AG08396 (cell line): ENCODE data around the gene STPG2.
"Not testable (repeated sequence)": the region's sequence is repeated elsewhere in the genome, so short reads cannot be mapped to it uniquely, and the experiment has no call there.

Experiments used
- DNase-seq: peaks from one replicate; pipeline ENCODE4 v3.0.0; 2012; ENCODE audit warnings: low spot score, mixed read lengths

STPG2 gene

DNA sequence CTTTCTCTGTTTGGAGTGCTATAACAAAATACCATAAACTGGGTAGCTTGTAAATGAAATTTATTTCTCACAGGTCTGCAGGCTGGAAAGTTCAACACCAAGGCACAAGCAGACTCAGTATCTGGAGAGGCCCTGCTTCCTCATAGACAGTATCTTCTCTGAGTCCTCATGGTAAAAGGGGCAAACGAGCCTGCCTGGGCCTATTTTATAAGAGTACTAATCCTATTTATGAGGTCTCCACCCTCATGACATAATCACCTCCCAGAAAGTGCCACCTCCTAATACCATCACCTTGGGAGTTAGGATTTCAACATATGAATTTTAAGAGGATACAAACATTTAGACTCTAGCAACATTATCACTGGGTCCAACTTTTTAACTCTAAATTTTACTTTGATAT lies 200.3 kb downstream of the STPG2 start:
- no peak for DNase-seq

DNA sequence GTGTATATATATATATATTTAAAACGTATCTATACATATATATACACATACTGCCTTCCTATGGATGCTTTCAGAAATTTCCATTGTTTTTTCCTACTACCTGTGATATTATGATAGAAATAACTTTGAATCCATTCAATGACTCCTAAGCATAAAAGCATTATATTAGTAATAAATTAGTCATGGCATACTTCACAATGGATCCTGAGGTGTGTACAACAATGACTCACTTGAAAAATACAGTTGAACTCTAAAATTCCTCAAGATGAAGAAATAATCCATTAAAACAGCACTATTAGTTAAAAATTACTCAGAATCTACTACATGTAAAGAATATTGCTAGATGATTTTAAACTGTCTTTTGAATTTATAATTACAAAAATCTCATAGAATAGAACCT lies 201.1 kb downstream of the STPG2 start:
- DNase-seq, result no peak

DNA sequence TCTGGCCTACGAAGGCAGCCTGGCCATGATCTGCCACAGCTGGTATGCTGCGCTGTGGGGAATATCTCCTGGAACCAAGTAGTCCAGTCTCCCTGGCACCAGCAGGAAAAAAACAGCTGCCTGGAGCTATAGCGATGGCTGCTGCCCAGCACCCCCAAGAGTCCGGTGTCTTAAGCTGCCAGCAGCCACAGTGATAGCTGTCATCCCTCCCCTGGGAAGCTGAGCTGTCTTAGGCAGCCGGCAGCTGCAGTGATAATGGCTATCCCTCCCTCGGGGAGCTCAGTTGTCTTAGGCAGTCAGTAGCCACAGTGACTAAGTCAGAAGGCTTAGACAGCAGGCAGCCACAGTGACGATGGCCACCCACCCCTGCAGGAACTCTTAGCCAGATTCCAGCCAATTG lies 205.1 kb downstream of the STPG2 start:
- no peak for DNase-seq

DNA sequence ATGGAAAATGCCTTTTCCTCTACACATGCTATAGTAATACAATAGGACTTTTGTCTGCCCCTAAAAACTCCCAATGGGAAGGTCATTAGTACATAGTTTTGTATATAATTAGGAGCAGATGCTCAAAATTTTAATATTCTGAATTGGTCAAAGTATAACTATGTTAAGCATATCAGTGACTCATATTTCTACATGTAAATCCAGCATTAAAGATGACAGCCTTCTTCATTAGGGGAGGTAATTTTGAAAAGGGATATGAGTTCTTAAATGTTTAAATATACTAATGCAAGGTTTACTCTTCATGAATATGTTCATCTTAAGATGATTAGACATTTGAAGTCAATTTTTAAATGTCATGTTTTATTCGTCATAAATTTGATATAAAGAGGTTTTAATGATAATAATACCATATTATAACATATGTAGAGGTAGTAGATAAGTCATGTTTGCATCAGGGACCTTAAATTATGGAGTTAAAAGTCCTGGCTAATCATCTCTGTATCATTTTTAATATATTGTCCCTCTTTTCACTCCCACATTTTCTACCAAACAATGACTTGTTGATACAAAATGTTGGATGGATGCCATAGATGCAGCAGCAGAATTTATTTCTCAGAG lies 218.8 kb downstream of the STPG2 start:
- DNase-seq, result no peak

DNA sequence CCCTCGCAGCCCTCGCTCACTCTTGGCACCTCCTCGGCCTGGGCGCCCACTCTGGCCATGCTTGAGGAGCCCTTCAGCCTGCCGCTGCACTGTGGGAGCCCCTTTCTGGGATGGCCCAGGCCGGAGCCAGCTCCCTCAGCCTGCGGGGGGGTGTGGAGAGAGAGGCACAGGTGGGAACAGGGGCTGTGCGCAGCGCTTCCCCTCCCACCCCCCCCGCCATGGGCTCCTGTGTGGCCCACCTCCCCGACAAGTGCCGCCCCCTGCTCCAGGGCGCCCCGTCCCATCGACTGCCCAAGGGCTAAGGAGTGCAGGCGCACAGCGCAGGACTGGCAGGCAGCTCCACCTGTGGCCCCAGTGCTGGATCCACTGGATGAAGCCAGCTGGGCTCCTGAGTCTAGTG lies 220.2 kb downstream of the STPG2 start:
- DNase-seq, result no peak

DNA sequence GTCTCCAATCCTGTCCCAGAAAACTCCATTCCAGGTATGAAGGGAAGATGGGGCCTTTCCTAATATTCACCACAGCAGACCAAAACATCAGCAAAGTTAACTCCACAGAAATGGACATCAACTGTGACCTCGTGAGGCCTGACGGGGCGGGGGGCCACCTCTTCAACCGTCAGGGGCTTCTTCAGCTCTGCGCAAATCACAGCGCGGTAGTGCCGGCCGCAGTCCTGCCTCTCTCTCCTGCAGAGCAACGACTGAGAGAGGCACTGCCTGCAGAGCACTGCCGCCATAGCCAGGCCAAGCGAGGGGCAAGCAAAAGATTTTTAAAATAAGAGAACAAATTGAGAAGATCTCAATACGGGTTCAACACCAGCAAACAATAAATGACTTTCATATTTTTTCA lies 226.2 kb downstream of the STPG2 start:
- no peak for DNase-seq

DNA sequence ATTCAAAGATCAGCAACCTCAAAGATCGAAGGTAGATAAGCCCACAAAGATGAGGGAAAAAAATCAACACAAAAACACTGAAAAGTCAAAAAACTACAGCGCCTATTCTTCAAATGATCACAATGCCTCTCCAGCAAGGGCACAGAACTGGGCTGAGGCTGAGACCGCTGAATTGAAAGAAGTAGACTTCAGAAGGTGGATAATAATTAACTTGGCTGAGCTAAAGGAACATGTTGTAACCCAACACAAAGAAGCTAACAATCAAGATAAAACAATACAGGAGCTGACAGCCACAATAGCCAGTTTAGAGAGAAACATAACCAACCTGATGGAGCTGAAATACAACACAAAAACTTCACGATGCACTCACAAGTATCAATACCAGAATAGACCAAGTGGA lies 231.1 kb downstream of the STPG2 start:
- DNase-seq, result no peak

DNA sequence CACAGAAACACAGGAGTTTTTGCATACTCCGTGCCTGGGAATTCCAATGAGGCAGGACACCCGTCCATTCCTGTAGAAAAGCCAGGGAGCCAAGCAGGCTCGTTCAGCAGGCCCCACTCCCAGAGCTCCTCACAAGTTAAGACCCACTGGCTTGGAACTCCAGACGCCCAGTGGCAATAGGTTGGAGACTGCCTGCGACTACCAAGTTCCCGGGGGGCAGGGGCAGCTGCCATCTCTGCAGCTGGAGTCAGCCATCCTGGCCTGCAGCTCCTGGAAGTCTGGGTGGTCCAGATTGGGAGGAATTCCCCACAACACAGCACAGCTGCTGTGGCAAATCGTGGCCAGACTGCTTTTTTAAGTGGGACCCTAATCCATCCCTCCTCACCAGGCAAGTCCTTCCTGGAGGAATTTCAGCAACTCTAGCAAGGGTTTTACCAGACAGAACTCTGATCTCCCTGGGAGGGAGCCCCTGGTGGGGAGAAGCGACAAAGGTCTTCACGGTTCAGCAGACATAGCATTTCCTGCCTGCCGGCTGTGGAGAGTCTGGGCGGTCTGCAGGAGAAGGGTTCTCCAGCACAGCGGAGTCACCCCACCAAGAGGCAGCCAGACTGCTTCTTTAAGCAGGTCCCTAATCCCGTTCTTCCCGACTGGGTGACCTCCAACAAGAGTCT lies 231.9 kb downstream of the STPG2 start:
- DNase-seq, result no peak

DNA sequence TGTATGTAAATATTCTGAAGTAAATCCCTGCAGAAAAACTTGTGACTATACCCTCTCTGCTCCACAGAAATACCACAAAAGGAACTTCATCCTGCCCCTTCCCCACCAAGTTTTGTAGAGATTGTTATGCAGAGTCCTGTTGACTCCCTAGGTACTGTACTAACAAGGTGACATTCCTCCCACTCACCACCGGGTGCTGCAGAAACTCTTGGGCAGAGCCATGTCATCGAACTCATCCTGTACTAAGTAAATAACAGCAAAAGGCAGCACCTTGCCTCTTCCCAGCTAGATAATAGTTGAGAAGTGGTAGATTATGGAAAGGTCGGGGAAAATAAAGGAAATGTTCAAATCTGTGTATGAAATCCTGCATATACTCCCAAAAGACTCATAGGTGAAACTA lies 233.3 kb downstream of the STPG2 start:
- DNase-seq, result no peak

DNA sequence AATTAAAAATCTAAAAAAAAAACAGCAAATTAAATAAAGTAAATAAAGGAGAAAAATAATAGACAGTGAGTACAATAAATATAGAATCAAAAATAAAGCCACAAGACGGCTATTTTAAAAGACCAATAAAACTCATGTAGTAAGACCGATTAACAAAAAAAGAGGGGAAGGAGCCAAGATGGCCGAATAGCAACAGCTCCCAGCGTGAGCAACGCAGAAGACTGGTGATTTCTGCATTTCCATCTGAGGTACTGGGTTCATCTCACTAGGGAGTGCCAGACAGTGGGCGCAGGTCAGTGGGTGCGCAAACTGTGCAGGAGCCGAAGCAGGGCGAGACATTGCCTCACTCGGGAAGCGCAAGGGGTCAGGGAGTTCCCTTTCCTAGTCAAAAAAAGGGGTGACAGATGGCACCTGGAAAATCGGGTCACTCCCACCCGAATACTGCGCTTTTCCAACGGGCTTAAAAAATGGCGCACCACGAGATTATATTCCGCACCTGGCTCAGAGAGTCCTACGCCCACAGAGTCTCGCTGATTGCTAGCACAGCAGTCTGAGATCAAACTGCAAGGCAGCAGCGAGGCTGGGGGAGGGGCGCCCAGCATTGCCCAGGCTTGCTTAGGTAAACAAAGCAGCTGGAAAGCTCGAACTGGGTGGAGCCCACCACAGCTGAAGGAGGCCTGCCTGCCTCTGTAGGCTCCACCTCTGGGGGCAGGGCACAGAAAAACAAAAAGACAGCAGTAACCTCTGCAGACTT lies 239.7 kb downstream of the STPG2 start:
- DNase-seq, result not testable (repeated sequence)

DNA sequence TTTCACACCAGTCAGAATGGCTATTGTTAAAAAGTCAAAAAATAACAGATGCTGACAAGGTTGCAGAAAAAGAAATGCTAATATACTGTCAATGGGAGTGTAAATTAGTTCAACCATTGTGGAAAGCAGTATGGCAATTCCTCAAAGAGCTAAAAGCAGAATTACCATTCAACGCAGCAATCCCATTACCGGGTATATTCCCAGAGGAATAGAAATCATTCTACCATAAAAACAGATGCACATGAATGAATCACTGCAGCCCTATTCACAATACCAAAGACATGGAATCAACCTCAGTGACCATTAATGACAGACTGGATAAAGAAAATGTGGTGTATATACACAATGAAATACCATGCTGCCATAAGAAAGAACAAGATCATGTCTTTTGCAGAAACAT lies 243.0 kb downstream of the STPG2 start:
- DNase-seq, result no peak

DNA sequence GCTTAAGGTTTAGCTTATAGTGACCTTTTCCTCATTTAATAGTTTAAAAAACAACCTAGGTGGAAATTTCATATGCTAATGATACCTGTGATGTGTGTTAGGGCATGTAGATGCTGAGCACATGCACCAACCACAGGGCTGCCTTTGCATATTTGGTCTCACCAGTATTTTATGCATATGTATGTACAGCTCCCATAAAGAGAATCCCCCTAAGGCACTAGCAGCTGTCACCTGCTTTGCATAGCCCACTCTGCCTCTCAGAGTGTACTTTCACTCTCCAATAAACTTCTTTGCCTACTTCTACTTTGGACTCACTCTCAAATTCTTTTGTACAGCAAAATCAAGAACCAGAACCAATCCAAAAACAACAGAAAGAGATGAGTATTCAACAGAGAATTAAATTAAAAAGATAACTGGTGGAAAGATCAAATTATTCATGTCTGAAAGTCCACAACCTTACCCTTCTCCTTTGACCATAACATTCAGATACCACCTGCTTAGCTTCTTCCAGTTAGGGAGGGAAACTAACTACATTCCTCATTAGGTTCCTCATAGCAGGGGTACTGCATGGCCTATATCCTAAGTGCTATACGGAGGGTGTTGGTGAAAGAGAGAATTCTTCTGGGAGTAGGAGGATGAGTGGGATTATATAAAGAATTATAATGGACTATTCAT lies 250.5 kb downstream of the STPG2 start:
- no peak for DNase-seq

DNA sequence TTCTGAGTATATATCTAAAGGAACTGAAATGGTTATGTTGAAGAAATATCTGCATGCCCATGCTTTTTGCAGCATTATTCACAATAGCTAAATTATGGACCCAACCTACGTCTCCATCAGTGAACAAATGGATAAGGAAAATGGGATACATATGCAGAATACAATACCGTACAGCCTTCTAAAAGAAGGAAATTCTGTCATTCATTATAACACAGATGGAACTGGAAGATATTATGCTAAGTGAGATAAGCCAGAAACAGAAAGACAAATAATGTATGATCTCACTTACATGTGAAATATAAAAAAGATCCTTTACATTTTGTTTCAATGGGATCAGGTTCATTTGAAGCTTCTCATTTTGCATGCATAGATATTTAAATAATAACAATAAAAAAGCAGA lies 263.3 kb downstream of the STPG2 start:
- no peak for DNase-seq

DNA sequence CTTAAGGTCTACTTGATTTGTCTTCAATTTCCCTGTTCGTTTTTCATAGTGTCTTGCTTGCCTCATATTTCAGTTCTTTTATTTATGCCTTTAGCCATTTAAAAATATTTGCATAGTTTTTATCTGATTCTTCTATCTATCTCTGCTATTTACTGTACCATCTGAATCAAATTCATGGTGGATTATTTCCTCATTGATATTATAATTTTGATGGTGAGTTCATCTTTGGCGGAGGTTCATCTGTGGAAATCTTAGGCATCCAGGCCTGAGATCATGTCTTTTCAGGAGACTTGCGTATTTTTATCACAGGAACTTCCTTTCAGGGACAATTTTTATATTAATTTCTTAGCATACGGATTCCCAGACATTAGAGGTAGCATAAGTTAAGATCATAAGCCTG lies 275.2 kb downstream of the STPG2 start:
- DNase-seq, result no peak

DNA sequence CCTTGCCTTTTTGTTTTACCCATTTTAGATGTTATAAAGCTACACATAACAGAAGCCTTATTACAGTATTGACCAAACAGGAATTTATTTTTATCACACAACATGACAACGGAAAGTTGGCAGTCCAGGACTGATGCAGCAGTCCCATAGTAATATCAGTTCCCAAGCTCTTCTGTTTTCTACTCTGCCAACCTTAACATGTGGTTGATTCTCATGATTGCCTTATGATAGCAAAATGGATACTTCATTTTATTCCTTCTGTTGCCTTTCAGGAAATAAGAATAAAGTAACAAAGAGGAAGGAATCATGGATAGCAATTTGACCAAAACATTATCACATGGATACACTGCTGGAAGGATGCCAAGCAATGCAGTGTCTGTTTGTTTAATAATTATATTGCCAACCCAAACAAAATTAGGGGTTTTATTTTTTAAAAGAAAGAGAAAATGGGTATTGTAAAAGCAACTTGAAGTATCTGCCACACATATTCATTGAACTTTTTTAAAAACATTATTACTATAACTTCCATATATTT lies 275.7 kb downstream of the STPG2 start:
- no peak for DNase-seq

DNA sequence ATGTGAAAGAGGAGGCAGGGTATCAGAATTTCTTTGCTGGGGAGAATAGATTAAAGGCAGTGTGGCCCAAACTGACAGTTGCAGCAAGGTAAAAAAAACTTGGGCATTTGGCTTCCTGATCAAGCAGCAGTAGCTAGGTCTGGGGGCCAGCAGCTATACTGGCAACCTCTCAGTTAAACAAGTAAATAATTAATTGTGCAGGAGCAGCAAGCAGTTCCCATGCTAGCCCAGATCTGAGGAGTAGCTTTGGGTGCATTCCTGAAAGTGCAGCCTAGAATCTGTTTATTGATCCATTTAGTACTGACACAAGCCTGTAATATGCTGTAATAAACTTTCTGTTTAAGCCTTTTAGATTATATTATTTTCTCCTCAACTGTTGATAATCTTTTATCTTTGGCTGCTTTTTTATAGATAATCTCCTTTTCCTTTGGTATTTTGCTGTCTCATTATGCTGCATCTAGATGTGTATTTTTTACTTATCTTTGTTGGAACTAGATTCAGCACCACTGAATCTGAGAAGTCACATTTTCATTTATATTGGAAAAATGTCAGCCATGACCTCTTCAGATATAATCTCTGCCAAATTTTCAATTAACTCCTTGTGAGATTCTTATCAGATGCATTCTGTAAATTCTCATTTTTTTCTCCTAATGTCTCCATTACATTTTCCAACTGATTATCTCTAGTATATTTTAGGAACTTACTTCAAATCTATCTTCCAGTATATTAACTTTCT lies 276.3 kb downstream of the STPG2 start:
- DNase-seq, result no peak

DNA sequence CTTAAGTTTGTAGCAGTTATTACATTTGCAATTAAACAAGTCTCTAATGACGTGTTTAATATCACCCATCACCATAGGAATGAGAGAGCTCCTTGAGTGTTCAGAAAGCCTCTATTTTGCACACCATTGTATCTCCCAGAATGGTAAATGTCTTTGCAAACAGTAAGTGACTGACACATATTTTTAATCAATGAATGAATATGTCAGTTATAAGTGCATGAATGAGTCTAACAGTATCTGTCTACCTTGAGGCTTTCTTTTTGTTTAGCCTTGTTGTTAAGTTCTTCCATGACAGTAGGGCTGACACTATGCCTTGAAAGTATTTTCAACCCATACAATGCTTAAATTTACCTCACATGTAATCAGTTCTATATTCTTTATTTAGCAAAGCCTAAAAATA lies 292.2 kb downstream of the STPG2 start:
- no peak for DNase-seq

DNA sequence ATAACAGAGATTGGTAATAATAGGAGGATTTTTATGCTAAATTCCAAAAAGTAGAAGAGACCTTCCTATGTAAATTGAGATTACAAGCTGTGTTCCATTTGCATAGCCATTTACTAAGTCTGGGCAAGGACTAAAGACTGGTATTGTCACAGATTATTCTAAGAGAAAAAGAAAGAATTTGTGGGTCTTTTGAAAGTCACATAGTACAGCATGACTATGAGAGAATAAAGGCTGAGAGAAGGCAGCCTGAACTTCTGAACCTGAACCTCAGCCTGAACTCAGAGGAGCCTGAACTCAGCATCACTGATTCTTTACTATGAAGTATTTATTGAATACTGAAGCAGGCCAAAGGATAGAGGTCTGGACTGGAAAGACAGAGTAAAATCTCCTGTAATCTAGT lies 297.5 kb downstream of the STPG2 start:
- no peak for DNase-seq

DNA sequence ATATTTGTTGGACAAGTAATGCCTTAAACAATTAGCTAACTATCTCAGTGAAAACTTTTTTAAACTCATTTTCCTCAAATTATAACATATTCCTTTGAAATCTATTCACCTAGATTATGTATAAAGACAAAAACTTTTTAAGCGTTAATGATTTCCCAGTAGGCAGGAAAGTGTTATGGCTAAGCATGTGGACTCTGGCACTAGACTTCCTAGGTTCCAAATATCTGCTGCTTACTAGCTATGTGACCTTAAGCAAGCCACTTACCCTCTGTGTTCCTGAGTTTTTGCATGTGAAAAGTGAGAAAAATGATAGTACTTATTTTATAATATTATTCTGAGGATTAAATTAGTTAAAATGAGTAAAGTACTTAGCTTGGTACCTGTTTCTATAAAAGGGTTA lies 301.8 kb downstream of the STPG2 start:
- no peak for DNase-seq

DNA sequence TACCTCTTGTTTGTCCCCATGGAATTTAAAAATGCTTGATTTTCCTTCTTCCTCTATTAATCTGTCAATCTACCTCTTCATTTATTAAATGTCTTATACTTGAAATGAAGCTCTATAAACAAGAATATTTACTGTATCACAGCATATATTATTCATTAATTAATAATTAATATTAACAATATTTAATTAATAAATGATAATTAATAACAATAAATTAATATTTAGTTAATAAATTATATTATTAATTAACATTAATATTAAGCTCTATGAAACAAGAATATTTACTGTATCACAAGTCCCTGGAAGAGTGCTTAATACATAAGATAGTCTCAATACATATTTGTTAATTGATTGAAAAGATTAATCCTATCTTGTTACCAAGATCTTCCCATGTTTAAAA lies 306.6 kb downstream of the STPG2 start:
- no peak for DNase-seq

DNA sequence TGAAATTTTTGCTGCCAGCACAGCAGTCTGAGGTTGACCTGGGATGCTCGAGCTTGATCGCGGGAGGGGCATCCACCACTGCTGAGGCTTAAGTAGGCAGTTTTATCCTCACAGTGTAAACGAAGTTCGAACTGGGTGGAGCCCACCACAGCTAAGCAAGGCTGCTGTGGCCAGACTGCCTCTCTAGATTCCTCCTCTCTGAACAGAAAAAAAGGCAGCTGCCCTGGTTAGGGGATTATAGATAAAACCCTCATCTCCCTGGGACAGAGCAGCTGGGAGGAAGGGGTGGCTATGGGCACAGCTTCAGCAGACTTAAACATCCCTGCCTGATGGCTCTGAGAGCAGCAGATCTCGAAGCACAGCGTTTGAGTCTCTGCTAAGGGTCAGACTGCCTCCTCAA lies 314.6 kb downstream of the STPG2 start:
- DNase-seq, result no peak

DNA sequence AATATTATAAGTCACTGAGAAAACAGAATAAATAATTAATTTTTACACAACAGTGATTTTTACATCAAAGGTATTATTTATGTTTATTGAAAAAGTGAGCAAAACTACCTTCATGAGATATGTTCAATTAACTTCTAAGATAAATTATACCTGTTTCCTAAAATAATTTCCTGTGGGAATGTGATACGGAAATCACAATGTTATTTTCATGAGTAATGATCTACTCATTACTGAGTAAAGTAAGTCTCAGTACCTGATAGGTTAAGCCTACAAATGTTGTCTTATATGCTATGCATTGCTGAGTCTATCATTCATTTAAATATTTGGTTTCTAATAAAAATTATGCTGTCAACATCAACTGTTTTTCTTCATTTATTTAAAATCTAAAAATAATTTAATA lies 324.0 kb downstream of the STPG2 start:
- no peak for DNase-seq
